ENCODE data around the gene SLAMF1. TPM values are rescaled to one million over a fixed set of nuclear protein-coding genes. Genes with fewer than 3 reads are reported as not detected.

The SLAMF1 gene
- total RNA-seq, 1 donor from 2014 or later = not detected

DNA sequence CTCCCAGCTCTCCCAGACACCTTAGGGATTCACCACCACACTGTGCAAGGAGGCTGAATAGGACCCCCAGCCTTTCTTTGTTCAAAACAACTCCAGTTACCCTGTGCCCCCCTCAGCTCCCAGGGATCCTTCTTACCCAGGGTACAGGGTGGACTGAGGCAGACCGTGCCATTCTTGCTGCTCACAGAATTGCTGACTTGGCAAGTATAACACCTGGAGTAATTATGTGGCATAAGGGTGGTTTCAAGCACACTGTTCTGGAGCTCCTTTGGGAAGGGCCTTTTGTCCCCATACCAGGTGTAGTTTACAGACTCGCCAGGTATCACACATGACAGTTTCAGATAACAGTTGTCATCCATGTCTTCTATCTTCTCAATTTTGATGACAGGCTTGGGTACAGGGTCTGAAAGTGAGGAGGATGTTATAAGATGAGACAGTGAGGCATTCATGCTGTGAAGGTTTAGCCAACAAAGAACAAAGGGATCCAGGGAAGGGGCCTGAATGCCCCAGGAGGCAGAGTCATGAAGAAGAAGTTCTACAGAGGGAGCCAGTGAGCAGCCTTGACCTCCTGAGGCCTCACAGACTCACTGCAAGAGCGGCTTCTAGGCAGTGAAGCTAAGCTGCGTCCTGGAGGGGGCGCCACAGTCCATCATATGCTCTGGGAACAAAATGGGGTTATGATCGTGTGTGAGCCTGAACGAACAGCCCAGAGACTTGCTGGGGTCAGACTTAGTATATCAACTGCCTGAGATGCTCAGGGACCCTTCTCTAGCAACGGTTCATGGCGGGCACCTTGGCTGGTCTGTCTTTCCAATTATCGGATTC is 34.4 kb upstream of the SLAMF1 start:
- TF ChIP-seq CTCF (IDR thresholded peaks at IDR 0.05; ENCODE audit: unreplicated experiment) = peak; percentile 51
- Mint-ChIP-seq H3K36me3 (no peaks in the 10 kb centered on the region), H3K27me3 (ENCODE audit: low read depth) (no peaks in the 10 kb centered on the region), H3K9me3 (peaks cover 3% of the 10 kb centered on the region), H3K4me3 (no peak overlapping the region), H3K27ac (no peak overlapping the region), H3K4me1 (peaks cover 4% of the 10 kb centered on the region)
- peak; percentile 41 to 67 for DNase-seq (ENCODE audit: low spot score in 2 of 2, unreplicated experiment in 2 of 2)

DNA sequence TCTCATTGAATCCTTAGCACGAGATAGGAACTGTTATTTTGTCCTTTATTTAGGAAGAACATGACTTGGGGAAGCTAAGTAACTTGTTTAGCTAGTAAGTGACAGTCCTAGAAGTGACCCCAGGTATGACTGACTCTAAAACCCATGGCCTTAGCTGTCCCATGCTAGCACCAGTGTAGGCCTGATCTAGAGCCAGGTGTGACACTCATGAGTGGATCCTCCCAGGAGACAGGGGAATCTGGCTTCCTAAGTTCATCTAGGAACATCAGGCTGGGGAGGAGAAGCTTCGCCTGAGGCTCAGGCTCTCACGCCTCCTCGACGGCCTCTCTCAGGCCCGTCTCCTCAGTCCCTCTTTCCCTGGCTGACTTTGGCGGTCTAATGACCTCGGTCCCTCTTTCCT is 33.6 kb upstream of the SLAMF1 start:
- DNase-seq (ENCODE audit: low spot score in 2 of 2, unreplicated experiment in 2 of 2) = no peak
- Mint-ChIP-seq H3K36me3 (no peaks in the 10 kb centered on the region), H3K27ac (no peak overlapping the region), H3K27me3 (ENCODE audit: low read depth) (no peaks in the 10 kb centered on the region), H3K4me3 (no peak overlapping the region), H3K4me1 (peaks cover 4% of the 10 kb centered on the region), H3K9me3 (no peaks in the 10 kb centered on the region)
- no peak for TF ChIP-seq CTCF (IDR thresholded peaks at IDR 0.05; ENCODE audit: unreplicated experiment)

DNA sequence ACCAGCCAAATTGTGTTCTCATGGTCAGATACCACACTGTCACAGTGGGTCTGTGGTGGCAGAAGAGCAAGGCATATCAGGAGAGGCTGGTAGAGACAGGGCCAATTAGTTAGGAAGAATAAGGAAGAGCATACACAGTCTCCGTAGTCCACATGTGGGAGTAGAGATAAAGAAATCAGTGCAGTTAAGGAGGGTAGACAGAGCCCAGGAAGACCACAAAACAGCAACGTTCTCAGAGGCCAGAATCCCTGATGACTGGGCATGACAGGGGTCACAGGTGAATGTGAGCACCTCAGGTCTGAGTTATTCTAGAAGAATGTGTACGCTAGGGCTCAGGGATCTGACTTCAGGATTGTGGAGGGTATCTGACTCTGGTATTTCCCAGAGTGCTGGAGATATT is 33.0 kb upstream of the SLAMF1 start:
- DNase-seq (ENCODE audit: low spot score in 2 of 2, unreplicated experiment in 2 of 2) = no peak
- no peak overlapping the region for H3K27ac Mint-ChIP-seq
- no peaks in the 10 kb centered on the region for H3K27me3 Mint-ChIP-seq (ENCODE audit: low read depth)
- H3K36me3 Mint-ChIP-seq = no peaks in the 10 kb centered on the region
- no peaks in the 10 kb centered on the region for H3K9me3 Mint-ChIP-seq
- no peak overlapping the region for H3K4me3 Mint-ChIP-seq
- TF ChIP-seq CTCF (IDR thresholded peaks at IDR 0.05; ENCODE audit: unreplicated experiment) = no peak
- H3K4me1 Mint-ChIP-seq = peaks cover 4% of the 10 kb centered on the region

DNA sequence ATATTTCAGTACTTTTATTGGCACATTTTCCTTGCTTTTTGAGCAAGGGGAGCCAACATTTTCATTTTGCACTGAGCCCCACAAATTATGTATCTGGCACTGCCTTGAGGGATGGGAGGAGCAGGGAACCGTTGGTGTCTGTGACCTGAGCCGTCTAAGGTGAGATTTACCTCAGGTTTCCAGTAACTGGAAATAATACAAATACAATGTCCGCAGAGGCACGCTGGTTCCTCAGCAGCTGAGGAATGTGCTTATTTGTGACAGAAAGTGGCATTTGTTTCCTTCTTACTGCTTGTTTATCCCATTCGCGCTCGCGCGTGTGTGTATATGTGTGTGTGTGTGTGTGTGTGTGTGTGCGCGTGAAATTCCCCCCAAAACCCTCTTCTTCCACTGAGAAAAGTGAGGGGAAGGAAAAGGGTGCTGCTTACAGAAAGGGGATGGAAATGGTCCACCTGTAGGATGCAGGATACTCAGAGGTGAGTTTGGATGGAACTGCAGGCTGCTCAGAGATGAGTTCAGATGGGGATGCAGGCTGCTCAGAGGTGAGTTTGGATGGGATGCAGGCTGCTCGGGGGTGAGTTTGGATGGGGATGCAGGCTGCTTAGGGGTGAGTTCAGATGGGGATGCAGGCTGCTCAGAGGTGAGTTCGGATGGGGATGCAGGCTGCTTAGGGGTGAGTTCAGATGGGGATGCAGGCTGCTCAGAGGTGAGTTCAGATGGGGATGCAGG is 30.2 kb upstream of the SLAMF1 start:
- TF ChIP-seq CTCF (IDR thresholded peaks at IDR 0.05; ENCODE audit: unreplicated experiment) = no peak
- no peak overlapping the region for H3K27ac Mint-ChIP-seq

GRCh38 chr1:160675641-160676410 is 29.0 kb upstream of the SLAMF1 start:
- peak; percentile 33 for TF ChIP-seq CTCF (IDR thresholded peaks at IDR 0.05; ENCODE audit: unreplicated experiment)
- no peaks in the 10 kb centered on the region for H3K9me3 Mint-ChIP-seq
- no peaks in the 10 kb centered on the region for H3K27me3 Mint-ChIP-seq (ENCODE audit: low read depth)
- no peaks in the 10 kb centered on the region for H3K4me1 Mint-ChIP-seq
- H3K36me3 Mint-ChIP-seq = no peaks in the 10 kb centered on the region
- peak in 1 of 2 experiments; percentile 67 for DNase-seq (ENCODE audit: low spot score in 2 of 2, unreplicated experiment in 2 of 2)
- H3K4me3 Mint-ChIP-seq = no peak overlapping the region
- no peak overlapping the region for H3K27ac Mint-ChIP-seq

More for the DNA sequence above, 30.2 kb upstream of the SLAMF1 start:
- DNase-seq (ENCODE audit: low spot score in 2 of 2, unreplicated experiment in 2 of 2) = no peak
- H3K27me3 Mint-ChIP-seq (ENCODE audit: low read depth) = no peaks in the 10 kb centered on the region
- no peaks in the 10 kb centered on the region for H3K4me1 Mint-ChIP-seq
- no peaks in the 10 kb centered on the region for H3K36me3 Mint-ChIP-seq
- no peak overlapping the region for H3K4me3 Mint-ChIP-seq
- H3K9me3 Mint-ChIP-seq = no peaks in the 10 kb centered on the region

All from mesothelial cell of epicardium (in vitro differentiated cells).